ENCODE measurements around the gene KCNN3.

The KCNN3 gene

DNA sequence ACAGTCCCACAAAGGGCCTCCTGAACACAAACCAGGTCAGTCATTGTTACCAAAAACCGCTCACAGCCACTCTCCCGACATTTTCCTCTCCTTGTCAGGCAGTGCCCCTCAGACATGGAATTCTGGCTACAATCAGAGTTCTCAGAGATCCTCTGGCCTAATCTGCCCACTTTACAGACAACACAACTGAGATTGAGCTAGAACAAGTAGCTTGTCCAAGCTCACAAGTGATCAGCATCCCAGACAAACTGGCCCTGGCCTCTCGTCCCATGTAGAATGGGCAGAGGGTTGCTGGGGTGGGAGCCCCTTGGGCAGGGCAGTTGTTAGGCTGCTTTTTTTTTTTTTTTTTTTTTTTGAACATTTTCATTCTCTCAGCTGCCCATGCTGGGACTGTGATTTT lies 57.2 kb downstream of the KCNN3 start:
- no peak for DNase-seq

- DNase-seq: no peak
These were observed 59.5 kb downstream of the KCNN3 start for GRCh38 chr1:154810571-154810970.

DNA sequence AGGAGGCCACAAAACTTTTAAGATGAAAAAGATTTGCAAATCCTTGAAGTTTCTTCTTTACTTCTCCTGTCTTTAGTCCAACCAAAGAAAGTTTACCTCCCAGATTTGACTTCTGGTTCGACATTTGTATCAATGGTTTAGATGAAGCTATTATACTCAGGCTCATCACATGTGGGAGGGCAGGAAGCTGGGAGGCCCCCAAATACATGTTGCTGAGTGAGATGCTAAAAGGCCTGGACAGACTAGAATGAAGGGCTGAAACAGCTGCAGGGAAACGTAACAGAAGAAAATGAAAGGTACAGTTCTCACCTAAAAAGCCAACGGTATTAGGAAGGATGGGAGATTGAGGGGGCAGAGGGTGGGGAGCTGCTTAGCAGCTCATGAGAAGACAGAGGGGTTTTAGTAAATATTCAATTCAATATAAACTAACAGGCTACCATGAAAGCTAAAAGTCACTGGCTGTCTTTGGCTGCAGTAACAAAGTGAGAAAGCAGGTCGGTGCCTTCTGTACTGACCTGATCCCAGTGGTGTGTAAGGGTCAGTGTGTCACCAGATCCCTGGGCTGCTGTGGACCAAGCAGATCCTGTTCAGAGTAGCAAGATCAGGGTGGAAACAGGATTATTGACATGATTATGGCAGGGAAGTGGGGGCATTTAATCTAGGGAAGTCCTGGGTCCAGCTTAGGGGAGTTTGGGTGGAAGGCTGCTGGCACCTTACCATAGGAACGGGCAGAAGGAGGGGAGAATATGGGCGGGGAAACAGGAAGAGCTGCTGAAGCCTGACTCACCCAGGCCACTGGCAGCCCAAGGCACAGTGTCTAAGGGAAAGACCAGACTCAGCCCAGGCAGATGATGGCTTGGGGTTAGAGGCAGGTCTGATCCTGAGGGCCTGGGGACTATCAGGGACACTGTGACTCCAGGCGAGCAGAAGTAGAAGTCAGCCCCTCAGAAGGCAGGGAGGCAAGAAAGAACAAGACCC lies 60.4 kb downstream of the KCNN3 start:
- no peak for DNase-seq

GRCh38 chr1:154808909-154809262 lies 61.2 kb downstream of the KCNN3 start:
- DNase-seq: no peak

DNA sequence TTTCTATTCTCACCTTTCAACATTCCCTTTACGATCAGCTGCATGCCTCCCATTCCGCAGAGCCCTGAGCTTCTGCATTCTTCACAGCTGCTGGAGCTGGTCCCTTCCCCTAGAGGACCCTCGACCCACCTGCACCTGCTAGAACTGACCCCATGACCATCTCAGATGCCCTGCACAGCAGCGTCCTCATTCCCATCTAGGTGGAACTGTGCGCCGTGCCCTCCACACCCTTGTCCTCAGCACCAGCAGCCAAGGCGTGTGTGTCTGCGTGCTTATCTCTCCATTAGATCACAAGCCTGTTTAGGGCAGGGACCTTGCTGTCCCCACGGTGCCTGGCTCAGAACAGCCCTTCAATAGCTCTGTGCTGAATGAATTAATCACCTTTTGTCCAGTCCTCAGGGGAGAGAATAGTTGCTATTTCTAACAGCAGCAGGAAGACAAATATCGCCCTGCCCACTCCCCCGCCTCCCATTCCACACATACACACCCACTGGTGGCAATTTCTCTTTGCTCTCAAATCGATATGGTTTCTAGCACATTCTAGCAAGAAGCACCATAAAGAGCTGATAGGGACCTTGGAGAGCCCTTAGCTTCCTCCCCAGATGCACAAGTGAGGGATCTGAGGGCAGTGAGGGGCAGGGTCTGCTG lies 61.7 kb downstream of the KCNN3 start:
- DNase-seq: no peak

GRCh38 chr1:154807048-154807591 lies 63.0 kb downstream of the KCNN3 start:
- no peak for DNase-seq

DNA sequence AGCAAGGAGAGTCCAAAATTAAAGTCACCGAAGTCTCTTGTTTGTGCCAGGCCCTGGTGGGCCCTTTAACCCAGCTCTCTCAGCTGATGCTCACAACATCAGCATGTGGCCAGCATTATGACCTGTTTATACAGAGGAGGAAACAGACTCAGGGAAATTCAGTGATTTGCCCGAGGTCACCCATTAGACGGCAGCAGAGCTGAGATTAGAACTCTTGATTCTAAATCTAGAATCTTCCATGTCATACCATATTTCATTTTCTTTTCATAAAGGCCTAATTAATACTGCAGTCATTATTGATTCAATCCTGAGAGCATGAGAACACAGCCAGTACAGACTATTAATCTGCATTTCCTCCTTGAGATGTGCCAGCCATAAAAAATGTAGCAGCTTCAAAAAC lies 63.7 kb downstream of the KCNN3 start:
- no peak for DNase-seq

GRCh38 chr1:154802982-154803920 lies 66.8 kb downstream of the KCNN3 start:
- no peak for DNase-seq

DNA sequence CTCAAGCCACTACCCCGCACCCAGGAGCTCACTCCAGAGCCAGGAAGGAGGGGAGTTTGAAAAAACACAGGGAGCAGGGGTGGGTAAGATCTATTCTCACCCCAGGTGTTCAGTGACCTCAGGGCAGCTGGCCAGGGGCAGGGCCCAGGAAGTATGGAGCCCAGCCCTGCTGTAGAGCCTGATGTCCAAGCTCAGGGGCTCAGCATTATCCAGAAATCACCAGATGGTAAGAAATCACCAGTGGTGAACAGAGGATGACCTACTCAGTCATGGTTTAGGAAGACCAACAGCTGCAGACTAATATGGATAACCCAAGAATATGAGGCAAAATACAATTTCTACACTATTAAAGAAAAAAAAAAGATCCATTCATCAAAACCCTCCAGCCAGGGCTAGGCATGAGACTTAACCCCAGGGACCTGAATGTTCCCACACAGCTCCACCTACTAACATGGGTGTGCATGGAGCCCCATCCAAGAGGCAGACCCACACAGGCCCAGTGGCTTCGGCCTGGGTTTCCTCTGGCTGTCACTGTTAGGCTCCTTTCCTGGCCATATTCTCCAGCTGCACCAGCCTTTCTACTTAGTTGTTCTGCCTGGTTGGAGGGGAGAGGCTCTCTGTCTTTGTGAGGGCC lies 67.6 kb downstream of the KCNN3 start:
- no peak for DNase-seq

DNA sequence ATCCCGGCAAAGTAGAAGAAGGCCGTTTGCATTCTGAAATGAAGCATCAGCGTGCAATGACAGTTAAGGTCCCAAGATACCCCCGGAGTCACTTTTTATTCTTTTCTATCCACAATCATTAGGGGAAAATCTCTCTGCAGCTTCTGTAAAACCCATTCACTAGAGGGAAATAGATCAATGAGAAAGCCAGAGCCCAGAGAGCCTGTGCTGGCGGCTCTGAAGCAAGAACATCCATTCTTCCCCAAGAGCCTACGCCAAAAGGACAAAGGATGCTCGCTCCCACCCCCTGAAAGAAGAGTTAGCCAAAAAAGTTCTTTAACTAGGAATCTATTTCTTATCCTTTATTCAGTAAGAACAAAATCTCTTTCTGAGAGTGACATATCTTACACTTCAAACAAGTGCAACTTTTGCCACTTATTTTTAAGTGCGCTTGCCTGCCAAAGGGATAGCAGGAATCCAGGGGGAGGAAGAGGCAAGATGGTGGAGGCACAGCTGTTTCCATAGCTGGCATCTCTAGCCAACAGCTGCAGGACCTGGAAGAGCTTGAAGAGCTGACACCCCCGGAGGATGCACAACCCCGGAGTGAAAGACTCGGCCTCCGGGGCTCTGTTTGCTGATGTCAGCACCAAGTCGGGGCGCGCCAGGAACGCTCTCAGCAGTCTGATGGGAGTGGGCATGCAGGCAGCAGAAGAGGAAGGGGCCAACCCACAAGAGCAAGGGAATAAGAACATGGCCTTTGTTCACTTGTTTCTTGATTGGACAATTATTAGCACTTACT lies 68.7 kb downstream of the KCNN3 start:
- DNase-seq: no peak

DNA sequence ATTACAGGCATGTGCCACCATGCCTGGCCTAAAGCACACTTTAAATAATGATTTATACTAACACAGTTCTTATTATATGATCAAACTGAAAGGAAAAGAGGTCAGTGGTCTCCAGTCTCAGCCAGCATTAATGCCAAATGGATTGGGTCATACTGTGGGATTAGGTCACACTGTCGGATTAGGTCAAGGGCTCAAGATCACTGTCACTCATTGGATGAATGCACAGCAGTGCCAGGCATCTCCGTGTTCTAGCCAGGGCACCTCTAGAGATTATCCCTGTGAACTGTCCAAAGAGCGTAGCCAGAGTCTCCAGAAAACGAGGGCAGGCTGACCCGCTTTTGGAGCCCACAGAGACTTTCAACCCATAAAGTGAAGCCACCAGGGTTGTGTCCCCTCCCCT lies 70.9 kb downstream of the KCNN3 start:
- no peak for DNase-seq

- no peak for DNase-seq
These were observed 71.4 kb downstream of the KCNN3 start for GRCh38 chr1:154798645-154799044.

DNA sequence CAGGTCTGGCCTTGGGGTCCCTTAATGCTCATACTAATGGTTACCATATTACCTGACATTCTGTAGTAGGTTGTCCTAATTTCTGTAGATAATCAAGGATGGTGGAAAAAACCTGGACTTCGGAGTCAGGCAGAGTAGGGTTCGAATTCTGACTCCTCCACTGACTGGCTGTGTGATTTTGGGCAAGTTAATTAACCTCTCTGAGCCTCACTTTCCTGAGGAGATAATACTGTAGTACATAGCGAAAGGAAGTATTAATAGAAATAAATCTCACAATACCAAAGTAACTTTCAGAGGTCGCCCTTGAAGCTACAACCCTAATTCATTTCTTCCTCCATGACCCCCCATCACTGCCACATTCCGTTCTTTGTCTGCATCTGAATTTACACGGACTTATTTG lies 72.9 kb downstream of the KCNN3 start:
- no peak for DNase-seq

GRCh38 chr1:154796303-154796892 lies 73.7 kb downstream of the KCNN3 start:
- no peak for DNase-seq

- no peak for DNase-seq
These were observed 75.5 kb downstream of the KCNN3 start for GRCh38 chr1:154794608-154795007.

GRCh38 chr1:154793685-154794084 lies 76.4 kb downstream of the KCNN3 start:
- DNase-seq: no peak

GRCh38 chr1:154792899-154793298 lies 77.2 kb downstream of the KCNN3 start:
- no peak for DNase-seq

GRCh38 chr1:154791292-154792166 lies 78.6 kb downstream of the KCNN3 start:
- peak; percentile 68 for DNase-seq

DNA sequence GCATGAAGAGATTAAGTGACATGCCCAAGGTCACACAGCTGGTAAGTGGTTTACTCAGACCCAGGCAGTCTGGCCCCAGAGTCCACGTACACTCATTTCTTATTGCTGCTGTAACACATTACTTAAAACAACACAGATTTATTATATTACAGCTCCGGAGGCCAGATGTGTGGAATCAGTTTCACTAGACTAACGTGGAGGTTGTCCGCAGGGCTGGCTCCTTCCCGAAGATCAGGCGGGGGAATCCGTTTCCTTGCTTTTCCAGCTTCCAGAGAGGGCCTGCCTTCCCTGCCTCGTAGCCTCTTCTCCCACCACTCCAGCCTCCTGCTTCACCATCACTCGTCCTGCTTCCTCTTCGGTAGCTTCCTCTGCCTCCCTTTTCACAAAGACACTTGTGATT lies 81.2 kb downstream of the KCNN3 start:
- DNase-seq: no peak

All from T-helper 9 cell (primary cell).